ENCODE measurements around the gene KRTAP5-1.

Gene KRTAP5-1

DNA sequence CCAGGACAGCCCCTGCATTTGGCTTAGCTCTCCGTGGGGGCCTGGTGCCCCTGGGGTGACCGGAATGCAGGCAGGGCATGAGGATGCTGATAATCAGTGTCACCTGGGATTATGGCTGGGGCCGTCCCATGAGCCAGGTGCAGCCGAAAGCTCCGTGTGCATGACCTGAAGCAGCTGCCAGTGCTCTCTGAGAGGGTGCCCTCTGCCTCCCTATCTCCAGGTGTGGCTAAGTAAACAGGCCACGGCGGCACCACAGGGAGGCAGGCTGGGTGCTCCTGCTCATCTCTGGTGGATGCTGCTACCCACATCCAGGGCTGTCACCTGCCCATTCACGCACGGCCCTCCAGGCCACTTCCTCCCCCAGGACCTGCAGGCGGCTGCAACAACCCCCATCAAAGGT is 42.8 kb downstream of the KRTAP5-1 start:
- DNase-seq (ENCODE audit: low read depth), result no peak

DNA sequence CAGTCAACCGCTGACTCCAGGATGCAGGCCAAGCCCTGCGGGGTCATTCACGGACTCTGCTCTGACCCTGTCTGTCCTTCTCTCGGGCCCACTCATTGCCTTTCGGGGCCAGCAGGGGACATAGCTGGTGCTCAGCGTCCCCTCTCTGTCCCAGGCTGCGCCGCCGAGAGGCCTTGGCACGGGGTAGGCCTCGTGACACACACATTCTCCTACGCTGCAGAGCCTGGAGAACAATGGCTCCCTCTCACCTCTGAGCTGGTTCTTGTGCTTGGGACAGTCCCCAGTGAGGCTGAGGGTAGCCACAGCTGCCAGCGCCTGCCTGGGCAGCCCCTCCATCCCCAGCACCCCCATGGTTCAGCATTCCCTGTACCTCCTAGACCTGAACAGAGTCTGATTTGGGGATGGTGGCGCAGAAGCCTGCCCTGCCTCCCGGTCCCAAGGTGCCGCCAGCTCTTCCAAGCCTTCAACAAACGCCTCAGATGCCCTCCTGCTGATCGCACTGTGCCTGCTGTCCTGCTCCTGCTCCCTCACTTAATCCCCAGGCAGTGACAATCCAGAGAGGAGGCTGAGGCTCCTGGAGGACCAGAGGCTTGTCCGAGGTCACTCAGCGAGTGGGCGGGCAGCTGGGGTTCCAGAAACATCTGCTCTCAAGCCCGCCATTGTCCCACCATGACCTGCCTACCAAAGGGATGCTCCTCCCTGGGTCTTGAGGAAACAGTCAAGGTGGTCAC is 43.4 kb downstream of the KRTAP5-1 start:
- no peak for DNase-seq (ENCODE audit: low read depth)

DNA sequence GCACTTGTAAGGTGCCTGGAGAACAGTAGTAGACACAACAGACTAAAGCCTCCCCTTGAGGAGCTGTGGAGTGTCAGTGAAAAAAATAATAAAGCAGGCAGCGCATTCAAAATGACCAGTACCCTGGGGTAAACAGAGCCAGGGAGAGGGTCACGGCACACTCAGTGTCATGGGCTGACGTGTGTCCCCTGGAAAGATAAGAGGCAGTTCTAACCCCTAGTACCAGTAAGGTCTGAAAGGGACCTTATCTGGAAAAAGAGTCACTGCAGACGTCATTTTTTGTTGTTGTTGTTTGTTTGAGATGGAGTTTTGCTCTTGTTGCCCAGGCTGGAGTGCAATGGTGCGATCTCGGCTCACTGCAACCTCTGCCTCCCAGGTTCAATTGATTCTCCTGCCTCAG is 45.0 kb downstream of the KRTAP5-1 start:
- no peak for DNase-seq (ENCODE audit: low read depth)

DNA sequence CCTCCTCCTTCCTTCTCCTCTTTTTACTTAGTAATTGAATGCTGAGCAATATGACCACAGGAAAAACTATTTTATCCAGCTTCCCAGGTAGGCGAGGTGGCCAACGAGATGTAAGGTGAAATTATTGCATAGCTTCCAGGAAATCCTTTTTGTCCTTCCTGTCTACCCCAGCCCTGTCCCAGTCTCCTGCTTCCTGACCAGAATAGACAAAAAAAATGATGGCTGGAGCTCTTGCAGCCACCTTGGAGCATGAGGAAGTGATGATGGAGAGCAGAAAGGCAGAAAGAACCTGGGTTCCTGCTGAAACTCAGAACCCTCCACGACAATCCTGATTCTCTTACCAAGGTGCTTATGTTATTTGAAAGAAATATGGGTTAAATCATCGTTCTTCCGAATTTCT is 46.9 kb downstream of the KRTAP5-1 start:
- no peak for DNase-seq (ENCODE audit: low read depth)

DNA sequence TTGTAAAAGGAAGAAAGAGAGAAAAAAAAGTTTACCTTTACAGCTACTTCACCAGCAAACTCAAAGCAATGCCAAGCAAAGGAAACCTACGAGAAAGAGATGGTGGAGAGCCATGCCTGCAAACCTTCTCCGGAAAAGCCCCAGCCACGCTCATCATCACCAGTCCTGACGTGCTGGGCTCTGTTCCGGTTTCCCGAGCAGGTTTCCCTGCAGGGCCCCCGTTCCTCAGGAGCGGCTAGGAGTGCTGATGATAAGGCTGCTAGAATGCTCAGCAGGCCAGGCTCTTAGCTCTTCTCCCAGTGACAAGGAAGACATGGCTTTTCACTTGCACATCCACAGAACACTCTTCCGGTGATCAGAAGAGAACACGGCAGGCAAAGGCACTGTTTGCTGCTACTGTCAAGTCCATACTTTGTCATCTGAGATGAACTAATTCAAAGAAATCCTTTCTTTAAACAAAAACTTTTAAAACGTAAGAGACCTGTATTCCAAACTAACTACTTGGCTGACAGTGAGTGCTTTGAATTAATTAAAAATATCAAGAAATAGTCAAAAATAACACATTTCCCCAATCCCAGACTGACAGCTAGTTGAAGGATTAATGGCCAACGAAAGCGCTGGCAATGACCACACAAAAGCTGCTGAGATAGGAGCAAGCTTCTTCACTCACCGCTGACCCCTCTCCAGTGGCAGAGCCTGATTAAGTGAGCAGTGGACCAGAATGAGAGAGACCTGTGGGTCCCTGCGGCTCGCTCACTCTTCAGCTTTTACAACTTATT is 48.8 kb downstream of the KRTAP5-1 start:
- peak; percentile 29 for DNase-seq (ENCODE audit: low read depth)

DNA sequence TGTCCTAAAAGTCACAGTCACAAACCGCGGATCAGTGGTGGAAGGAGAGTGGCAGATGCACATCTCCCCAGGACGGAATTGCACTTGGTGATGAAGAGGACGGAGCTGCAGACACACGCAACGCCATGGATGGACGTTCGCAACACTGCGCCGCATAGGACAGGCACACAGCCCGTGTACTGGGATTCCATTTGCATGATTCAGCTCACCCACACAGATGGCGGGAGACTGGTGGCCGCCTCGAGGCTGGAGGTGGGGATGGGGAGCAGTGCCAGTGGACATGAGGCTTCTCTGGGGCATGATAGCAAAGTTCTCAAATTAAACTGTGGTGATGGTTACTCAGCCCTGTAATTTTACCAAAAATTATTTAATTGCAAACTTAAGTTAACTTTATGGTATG is 50.4 kb downstream of the KRTAP5-1 start:
- DNase-seq (ENCODE audit: low read depth), result peak; percentile 50
